ENCODE results near the gene CHRNA4. TPM values are rescaled to one million over a fixed set of nuclear protein-coding genes. Genes with fewer than 3 reads are reported as not detected.

CHRNA4 gene
- total RNA-seq, 3 donors from 2014 or later: not detected

DNA sequence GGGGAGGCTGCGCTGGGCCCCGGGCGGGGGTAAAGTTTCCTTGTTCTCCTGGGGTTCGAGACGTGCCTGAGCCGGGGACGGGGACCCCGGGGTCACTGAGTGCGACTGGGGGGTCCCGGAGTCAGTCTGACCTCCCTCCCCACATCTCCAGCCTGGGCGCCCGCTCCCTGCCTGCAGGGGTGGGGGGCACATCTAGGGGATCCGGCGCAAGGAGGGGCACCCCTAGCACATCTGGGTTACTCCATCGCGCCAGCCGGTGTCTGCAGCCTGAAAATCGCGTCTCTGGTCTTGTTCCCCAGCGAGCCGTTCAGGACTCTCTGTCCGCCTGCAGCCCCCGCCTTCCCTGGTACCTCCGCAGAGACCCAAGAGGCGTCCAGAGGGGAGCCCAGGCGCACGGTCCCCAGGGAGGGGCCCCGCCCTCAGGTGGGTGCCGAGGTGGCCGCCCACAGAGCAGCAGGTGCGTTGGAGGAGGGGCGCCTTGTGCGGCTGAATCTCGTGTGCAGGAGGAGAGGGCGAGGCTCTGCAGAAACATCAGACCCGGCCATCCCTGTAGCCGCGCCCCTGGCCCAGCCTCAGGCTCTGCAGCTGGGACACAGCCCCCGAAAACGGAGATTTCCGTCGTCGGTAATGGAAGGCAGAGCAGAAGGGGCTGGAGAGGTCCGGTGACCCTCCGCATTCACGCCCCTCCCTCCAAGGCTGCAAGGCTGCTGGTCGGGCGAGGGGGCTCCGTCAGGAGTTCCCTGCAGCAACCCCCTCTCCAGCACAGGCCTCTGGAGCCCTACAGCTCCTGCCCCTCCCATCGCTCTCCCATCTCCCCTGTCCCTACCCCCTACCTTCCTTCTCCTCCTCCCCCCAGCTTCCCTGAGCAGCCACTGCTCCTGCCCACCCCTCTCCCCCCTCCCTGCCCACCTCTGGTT, 628 bp upstream of the CHRNA4 start:
- Histone ChIP-seq H3K9me3 (no peaks in the 10 kb centered on the region), H3K36me3 (ENCODE audit: low read depth) (no peaks in the 10 kb centered on the region), H3K4me1 (ENCODE audit: low read depth) (no peaks in the 10 kb centered on the region), H3K4me3 (no peak overlapping the region)
- DNase-seq (no peak), ATAC-seq (no peak)
- TF ChIP-seq, protein P1, sequence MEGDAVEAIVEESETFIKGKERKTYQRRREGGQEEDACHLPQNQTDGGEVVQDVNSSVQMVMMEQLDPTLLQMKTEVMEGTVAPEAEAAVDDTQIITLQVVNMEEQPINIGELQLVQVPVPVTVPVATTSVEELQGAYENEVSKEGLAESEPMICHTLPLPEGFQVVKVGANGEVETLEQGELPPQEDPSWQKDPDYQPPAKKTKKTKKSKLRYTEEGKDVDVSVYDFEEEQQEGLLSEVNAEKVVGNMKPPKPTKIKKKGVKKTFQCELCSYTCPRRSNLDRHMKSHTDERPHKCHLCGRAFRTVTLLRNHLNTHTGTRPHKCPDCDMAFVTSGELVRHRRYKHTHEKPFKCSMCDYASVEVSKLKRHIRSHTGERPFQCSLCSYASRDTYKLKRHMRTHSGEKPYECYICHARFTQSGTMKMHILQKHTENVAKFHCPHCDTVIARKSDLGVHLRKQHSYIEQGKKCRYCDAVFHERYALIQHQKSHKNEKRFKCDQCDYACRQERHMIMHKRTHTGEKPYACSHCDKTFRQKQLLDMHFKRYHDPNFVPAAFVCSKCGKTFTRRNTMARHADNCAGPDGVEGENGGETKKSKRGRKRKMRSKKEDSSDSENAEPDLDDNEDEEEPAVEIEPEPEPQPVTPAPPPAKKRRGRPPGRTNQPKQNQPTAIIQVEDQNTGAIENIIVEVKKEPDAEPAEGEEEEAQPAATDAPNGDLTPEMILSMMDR (IDR thresholded peaks at IDR 0.05): no peak
- intact Hi-C loops (cut with DNase I, micrococcal nuclease): no loop called here

DNA sequence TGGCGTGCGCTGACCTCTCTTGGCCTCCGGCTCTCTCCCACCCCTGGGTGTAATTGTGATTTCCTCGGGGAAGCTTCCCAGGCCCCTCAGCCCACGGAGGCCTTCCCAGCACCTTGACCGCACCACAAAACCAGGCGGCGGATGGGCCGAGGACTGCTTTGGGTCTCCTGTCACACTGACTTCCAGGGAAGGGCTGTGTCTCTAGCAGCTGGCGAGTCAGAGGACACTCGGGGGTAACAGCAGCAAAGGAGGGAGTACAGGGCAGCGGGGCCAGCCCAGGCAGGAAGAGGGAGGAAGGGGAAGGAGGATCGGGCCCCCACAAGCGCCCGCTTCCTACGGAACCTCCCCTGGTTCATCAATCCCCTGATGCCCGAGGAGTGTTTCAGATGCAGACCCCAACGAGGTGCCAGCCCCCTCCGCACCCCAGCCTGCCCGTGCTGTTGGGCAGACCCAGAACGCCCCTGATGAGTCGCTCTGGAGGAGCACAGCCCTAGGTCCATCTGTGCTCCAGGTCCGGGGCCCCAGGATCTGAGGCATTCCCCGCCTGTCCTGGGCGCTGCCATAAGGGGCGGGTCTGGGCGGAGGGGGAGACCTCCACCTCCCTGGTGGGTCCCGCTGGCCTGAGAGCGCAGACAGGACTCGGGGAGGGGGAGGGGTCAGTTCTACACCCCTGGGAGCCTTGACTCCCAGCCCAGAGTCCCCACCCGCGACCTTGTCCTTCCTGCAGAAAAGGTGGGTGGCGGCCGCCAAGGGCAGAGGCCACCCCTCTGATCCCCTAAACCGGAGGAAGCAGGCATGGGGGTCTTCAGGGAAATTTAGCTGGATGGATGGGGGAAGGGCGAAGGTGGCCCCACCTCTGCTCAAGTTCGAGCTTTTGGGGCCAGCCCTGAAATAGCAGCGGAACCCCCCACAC, 956 bp downstream of the CHRNA4 start:
- Histone ChIP-seq H3K36me3 (ENCODE audit: low read depth) (no peaks in the 10 kb centered on the region), H3K9me3 (no peaks in the 10 kb centered on the region), H3K4me3 (no peak overlapping the region), H3K4me1 (ENCODE audit: low read depth) (no peaks in the 10 kb centered on the region)
- TF ChIP-seq, protein P1 (IDR thresholded peaks at IDR 0.05): no peak
- ATAC-seq (no peak), DNase-seq (no peak)
- intact Hi-C loops (cut with DNase I, micrococcal nuclease): no loop called here

DNA sequence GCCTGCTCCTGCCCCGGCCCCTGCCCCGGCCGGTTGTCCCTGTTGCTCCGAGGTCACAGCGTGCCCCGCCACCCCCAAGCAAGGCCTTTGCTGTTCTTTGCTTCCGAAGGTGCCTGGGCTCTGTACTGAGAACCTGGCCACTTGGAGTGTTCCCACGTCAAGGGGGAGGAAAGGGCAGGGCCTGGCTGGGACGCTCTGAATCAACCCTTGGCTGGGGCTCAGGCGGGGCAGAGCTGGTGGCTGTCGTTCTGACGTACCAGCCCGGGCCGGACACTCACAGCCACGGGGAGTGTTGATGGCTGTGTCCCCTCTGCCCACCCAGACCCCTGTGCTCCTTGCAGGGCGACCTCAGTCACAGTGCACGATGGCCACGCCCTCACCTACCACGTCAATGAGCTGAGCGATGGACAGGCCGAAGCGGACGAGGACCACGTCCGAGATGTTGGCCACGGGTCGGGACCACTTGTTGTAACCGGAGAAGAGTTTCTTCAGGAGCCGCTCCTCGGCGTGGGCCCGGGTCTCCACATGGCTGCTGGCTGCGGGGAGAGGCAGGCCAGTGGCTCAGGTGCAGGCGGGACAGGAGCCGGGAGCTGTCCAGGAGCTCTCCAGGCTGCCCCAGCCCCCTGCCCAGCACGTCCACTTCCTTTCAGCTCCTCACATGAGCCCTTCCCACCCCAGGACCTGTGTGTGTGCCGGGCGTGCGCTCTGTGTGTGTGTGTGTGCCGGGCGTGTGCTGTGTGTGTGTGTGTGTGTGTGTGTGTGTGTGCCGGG, 1.8 kb downstream of the CHRNA4 start:
- no peak for DNase-seq
- ATAC-seq: no peak
- TF ChIP-seq, protein P1 (IDR thresholded peaks at IDR 0.05): no peak
- no peak overlapping the region for H3K4me3 ChIP-seq
- no peaks in the 10 kb centered on the region for H3K36me3 ChIP-seq (ENCODE audit: low read depth)
- no peaks in the 10 kb centered on the region for H3K4me1 ChIP-seq (ENCODE audit: low read depth)
- intact Hi-C loops (cut with DNase I, micrococcal nuclease): no loop called here
- H3K9me3 ChIP-seq: no peaks in the 10 kb centered on the region

DNA sequence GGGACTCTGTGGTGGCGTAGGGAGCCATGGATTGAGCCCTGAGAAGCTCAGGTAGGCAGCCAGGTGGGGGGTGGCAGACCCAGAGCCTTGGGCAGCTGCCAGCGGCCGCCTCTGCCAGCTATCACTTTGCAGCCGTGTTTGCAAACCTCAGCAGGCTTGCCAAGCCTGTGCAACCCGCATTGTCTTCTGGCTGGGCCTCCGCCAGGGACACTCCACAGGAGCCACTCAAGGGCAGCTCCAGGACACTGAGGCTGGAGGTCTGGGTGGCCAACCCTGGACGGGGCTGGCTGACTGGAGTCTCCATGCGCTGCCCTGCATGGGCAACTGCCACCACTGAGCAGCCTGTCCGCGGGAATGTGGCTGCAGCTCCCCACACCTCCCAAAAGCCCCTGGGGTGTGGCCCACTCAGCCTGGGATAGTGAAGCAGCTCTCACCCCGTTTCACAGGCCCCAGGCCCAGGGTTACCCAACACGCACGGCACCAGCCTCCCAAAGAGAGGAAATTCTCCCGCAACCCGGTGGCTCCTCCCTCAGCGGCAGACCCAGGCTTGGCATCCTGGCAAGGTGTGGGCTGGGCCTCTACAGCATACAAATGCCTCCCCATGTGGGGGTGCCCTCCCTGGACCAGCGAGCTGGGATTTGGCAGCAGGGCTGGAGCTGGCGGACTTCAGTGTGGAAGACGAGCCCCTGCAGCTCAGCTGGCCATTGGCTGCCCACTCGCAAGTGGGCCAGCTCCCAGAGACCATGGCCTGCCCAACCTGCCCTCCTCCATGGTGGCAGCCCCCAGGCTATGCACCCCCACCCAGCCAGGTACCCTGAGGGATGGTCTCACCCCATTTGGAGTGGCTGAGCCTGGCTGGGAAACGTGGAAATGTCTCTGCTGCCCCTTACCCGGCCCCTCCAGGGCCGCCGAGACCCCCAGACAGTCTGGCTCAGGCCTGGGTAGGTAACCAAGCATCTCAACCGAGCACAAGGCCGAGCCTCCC, 2.9 kb downstream of the CHRNA4 start:
- TF ChIP-seq, protein P1 (IDR thresholded peaks at IDR 0.05): no peak
- no peak overlapping the region for H3K4me3 ChIP-seq
- intact Hi-C loops (cut with DNase I, micrococcal nuclease): no loop called here
- H3K4me1 ChIP-seq (ENCODE audit: low read depth): no peaks in the 10 kb centered on the region
- H3K9me3 ChIP-seq: no peaks in the 10 kb centered on the region
- no peak for DNase-seq
- H3K36me3 ChIP-seq (ENCODE audit: low read depth): no peaks in the 10 kb centered on the region
- ATAC-seq: no peak

All from mucosa of descending colon (tissue), 3 donors.